HepG2 (cell line): ENCODE data around the gene KLHL36.

Experiments used
- CTCF ChIP-seq: sonication (generic); formaldehyde crosslinking; IDR thresholded peaks from 2 replicates; pipeline ENCODE4 v1.5.0; 2020; ENCODE audit warnings: mild to moderate bottlenecking, missing genetic modification reagents, moderate library complexity
- FOSL2 ChIP-seq: sonication (generic); formaldehyde crosslinking; IDR thresholded peaks from 2 replicates; pipeline ENCODE4 v1.4.0; 2020; ENCODE audit warnings: missing genetic modification reagents
- NFRKB ChIP-seq: fragments of 450-650 bp; IDR thresholded peaks from 2 replicates; pipeline ENCODE4 v1.6.1; 2017
- ZNF253 ChIP-seq: sonication (generic); formaldehyde crosslinking; IDR thresholded peaks from 2 replicates; pipeline ENCODE4 v1.8.0; 2022; ENCODE audit warnings: mild to moderate bottlenecking, missing genetic modification reagents, borderline replicate concordance
- ZNF280D ChIP-seq: sonication (generic); formaldehyde crosslinking; IDR thresholded peaks from 2 replicates; pipeline ENCODE4 v1.5.1; 2020; ENCODE audit warnings: mild to moderate bottlenecking, missing genetic modification reagents

GRCh38 chr16:84710686-84711085 is 62.4 kb downstream of the KLHL36 start:
- no peak for TF ChIP-seq FOSL2 (CRISPR knock-in tag)
- TF ChIP-seq ZNF253 (CRISPR knock-in tag), result no peak
- no peak for TF ChIP-seq CTCF (CRISPR knock-in tag)
- no peak for TF ChIP-seq NFRKB
- no peak for TF ChIP-seq ZNF280D (CRISPR knock-in tag)
